ENCODE data around the gene IFNL4.
"Not testable (repeated sequence)": the region's sequence is repeated elsewhere in the genome, so short reads cannot be mapped to it uniquely, and the experiment has no call there.

The IFNL4 gene

GRCh38 chr19:39248806-39249205, at the start of gene IFNL4:
Gene IFNL4, minus strand, starts transcription at chr19:39248856.
- H3K27me3 Mint-ChIP-seq, result peaks cover 35% of the 10 kb centered on the region
- DNase-seq (no peak), ATAC-seq (no peak)
- peaks cover 9% of the 10 kb centered on the region for H3K4me1 Mint-ChIP-seq
- no peak within 1 kb of the TSS for H3K4me3 Mint-ChIP-seq
- no peaks in the 10 kb centered on the region for H3K9me3 Mint-ChIP-seq
- no peak within 1 kb of the TSS for H3K27ac Mint-ChIP-seq

- Mint-ChIP-seq H3K27ac (peak overlapping the region; percentile 80 to 83), H3K27me3 (no peaks in the 10 kb centered on the region), H3K9me3 (no peaks in the 10 kb centered on the region), H3K4me1 (peaks cover 23% of the 10 kb centered on the region), H3K4me3 (peak overlapping the region; percentile 39 to 76)
- peak; percentile 70 to 80 for DNase-seq
- peak; percentile 99 for ATAC-seq
Measured at GRCh38 chr19:39297931-39298634, 49.4 kb upstream of the IFNL4 start.

GRCh38 chr19:39296906-39297305, 48.2 kb upstream of the IFNL4 start:
- H3K4me1 Mint-ChIP-seq, result peaks cover 23% of the 10 kb centered on the region
- no peaks in the 10 kb centered on the region for H3K27me3 Mint-ChIP-seq
- DNase-seq (no peak), ATAC-seq (no peak)
- H3K27ac Mint-ChIP-seq, result peak overlapping the region in 1 of 2 donors; percentile 52
- no peak overlapping the region for H3K4me3 Mint-ChIP-seq
- no peaks in the 10 kb centered on the region for H3K9me3 Mint-ChIP-seq

- H3K4me3 Mint-ChIP-seq, result no peak within 1 kb of the TSS
- DNase-seq (no peak), ATAC-seq (no peak)
- no peaks in the 10 kb centered on the region for H3K27me3 Mint-ChIP-seq
- peaks cover 23% of the 10 kb centered on the region for H3K4me1 Mint-ChIP-seq
- peak within 1 kb of the TSS in 1 of 2 donors; percentile 52 for H3K27ac Mint-ChIP-seq
- H3K9me3 Mint-ChIP-seq, result no peaks in the 10 kb centered on the region
Measured at GRCh38 chr19:39296055-39296645, 47.5 kb upstream of the IFNL4 start, which contains the start of gene IFNL1. Gene IFNL1, plus strand, starts transcription at chr19:39296407. Its CDS starts 15 bp downstream, at chr19:39296422.

GRCh38 chr19:39293394-39293793, 44.7 kb upstream of the IFNL4 start:
- no peaks in the 10 kb centered on the region for H3K27me3 Mint-ChIP-seq
- no peak overlapping the region for H3K4me3 Mint-ChIP-seq
- DNase-seq (no peak), ATAC-seq (no peak)
- peak overlapping the region in 1 of 2 donors; percentile 29 for H3K27ac Mint-ChIP-seq
- H3K9me3 Mint-ChIP-seq, result no peaks in the 10 kb centered on the region
- H3K4me1 Mint-ChIP-seq, result peaks cover 17% of the 10 kb centered on the region

- Mint-ChIP-seq H3K4me3 (no peak overlapping the region), H3K27me3 (no peaks in the 10 kb centered on the region), H3K27ac (no peak overlapping the region), H3K4me1 (no peaks in the 10 kb centered on the region), H3K9me3 (peaks cover 0 to 13% of the 10 kb centered on the region in 2 donors)
- no peak for DNase-seq
- ATAC-seq, result no peak
Measured at GRCh38 chr19:39284032-39284431, 35.4 kb upstream of the IFNL4 start.

GRCh38 chr19:39282021-39282420, 33.4 kb upstream of the IFNL4 start:
- Mint-ChIP-seq H3K27ac (no peak overlapping the region), H3K9me3 (peaks cover 0 to 13% of the 10 kb centered on the region in 2 donors), H3K27me3 (no peaks in the 10 kb centered on the region), H3K4me3 (no peak overlapping the region), H3K4me1 (no peaks in the 10 kb centered on the region)
- DNase-seq (no peak), ATAC-seq (no peak)

- Mint-ChIP-seq H3K4me3 (no peak overlapping the region), H3K27me3 (no peaks in the 10 kb centered on the region), H3K27ac (peak overlapping the region in 1 of 2 donors; percentile 59), H3K4me1 (no peaks in the 10 kb centered on the region), H3K9me3 (no peaks in the 10 kb centered on the region)
- no peak for ATAC-seq
- DNase-seq, result no peak
Measured at GRCh38 chr19:39277598-39277997, 28.9 kb upstream of the IFNL4 start.

GRCh38 chr19:39276740-39277139, 28.1 kb upstream of the IFNL4 start:
- no peak for DNase-seq
- H3K4me1 Mint-ChIP-seq, result no peaks in the 10 kb centered on the region
- no peak overlapping the region for H3K27ac Mint-ChIP-seq
- ATAC-seq, result no peak
- no peaks in the 10 kb centered on the region for H3K9me3 Mint-ChIP-seq
- H3K4me3 Mint-ChIP-seq, result no peak overlapping the region
- no peaks in the 10 kb centered on the region for H3K27me3 Mint-ChIP-seq

- Mint-ChIP-seq H3K4me3 (no peak overlapping the region), H3K4me1 (no peaks in the 10 kb centered on the region), H3K9me3 (no peaks in the 10 kb centered on the region), H3K27me3 (peaks cover 3% of the 10 kb centered on the region), H3K27ac (no peak overlapping the region)
- DNase-seq (no peak), ATAC-seq (no peak)
Measured at GRCh38 chr19:39275578-39275977, 26.9 kb upstream of the IFNL4 start.

- not testable (repeated sequence) for H3K4me3 Mint-ChIP-seq, H3K27ac Mint-ChIP-seq, H3K9me3 Mint-ChIP-seq, DNase-seq, ATAC-seq, H3K4me1 Mint-ChIP-seq
- H3K27me3 Mint-ChIP-seq, result peaks cover 20% of the 10 kb centered on the region
Measured at GRCh38 chr19:39273859-39274258, 25.2 kb upstream of the IFNL4 start.

- ATAC-seq (no peak), DNase-seq (no peak)
- Mint-ChIP-seq H3K4me3 (no peak overlapping the region), H3K9me3 (no peaks in the 10 kb centered on the region), H3K4me1 (peaks cover 5% of the 10 kb centered on the region), H3K27me3 (peaks cover 31% of the 10 kb centered on the region), H3K27ac (peak overlapping the region in 1 of 2 donors; percentile 34)
Measured at GRCh38 chr19:39270036-39270871, 21.6 kb upstream of the IFNL4 start.

GRCh38 chr19:39269369-39269768, 20.7 kb upstream of the IFNL4 start:
- DNase-seq, H3K9me3 Mint-ChIP-seq: not testable (repeated sequence)
- H3K4me1 Mint-ChIP-seq, result peaks cover 12% of the 10 kb centered on the region

GRCh38 chr19:39268531-39269223, 20.0 kb upstream of the IFNL4 start:
- H3K9me3 Mint-ChIP-seq, DNase-seq, ATAC-seq, H3K27ac Mint-ChIP-seq, H3K4me3 Mint-ChIP-seq: not testable (repeated sequence)
- peaks cover 47% of the 10 kb centered on the region for H3K27me3 Mint-ChIP-seq
- peaks cover 19% of the 10 kb centered on the region for H3K4me1 Mint-ChIP-seq

More at GRCh38 chr19:39269369-39269768, 20.7 kb upstream of the IFNL4 start:
- not testable (repeated sequence) for H3K27ac Mint-ChIP-seq, ATAC-seq, H3K4me3 Mint-ChIP-seq
- peaks cover 40% of the 10 kb centered on the region for H3K27me3 Mint-ChIP-seq

- peaks cover 23% of the 10 kb centered on the region for H3K4me1 Mint-ChIP-seq
- not testable (repeated sequence) for H3K27ac Mint-ChIP-seq, H3K4me3 Mint-ChIP-seq, DNase-seq, H3K9me3 Mint-ChIP-seq
- ATAC-seq, result peak; percentile 79
- H3K27me3 Mint-ChIP-seq, result peaks cover 53% of the 10 kb centered on the region
Measured at GRCh38 chr19:39268085-39268484, 19.4 kb upstream of the IFNL4 start, which contains the start of gene IFNL2. Gene IFNL2, plus strand, starts transcription at chr19:39268396. Its CDS starts 173 bp downstream, at chr19:39268569.
